GM10248 (cell line): ENCODE measurements around the gene TWIST2.

Experiments
- CTCF ChIA-PET: fragments of 300-600 bp; sonication (Branson Sonifier 250); formaldehyde crosslinking; extraction: SDS; loops from one replicate; lab custom pipeline; 2021; ENCODE audit warnings: antibody characterized with exemption; lab: Yijun Ruan, JAX
- POLR2A ChIA-PET: fragments of 350-650 bp; sonication (Branson Sonifier 250); formaldehyde crosslinking; extraction: SDS; loops from one replicate; lab custom pipeline; 2020; ENCODE audit warnings: antibody characterized with exemption; lab: Yijun Ruan, JAX
- DNase-seq: peaks from one replicate; pipeline ENCODE4 v3.0.0; 2012; ENCODE audit errors: extremely low spot score
- TF ChIP-seq, protein P1 (sequence below): IDR thresholded peaks from 2 replicates; pipeline ENCODE4 v1.5.1; 2012; ENCODE audit warnings: mild to moderate bottlenecking, low read depth; ENCODE audit errors: extremely low read depth, missing control alignments, control extremely low read depth

The TWIST2 gene

DNA sequence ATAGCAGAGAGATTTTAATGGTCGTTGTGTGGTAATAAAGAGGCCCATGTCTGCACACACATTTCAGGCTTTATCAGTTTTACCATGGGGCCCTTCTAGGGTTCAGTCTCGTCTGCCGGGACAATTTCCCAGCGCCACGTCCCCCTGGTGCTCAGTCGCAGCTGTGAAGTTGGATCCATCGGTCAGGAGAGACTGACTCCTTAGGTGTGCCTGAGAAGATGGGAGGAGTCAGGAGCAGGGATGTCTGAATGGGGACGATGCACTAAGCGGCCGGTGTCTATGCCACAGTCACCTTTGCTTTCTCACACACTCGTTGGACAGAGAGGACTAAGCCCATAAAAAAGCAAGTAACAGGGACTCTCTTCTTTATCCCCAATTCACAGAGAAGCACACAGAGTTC, 71.4 kb downstream of the TWIST2 start:
- TF ChIP-seq, protein P1, sequence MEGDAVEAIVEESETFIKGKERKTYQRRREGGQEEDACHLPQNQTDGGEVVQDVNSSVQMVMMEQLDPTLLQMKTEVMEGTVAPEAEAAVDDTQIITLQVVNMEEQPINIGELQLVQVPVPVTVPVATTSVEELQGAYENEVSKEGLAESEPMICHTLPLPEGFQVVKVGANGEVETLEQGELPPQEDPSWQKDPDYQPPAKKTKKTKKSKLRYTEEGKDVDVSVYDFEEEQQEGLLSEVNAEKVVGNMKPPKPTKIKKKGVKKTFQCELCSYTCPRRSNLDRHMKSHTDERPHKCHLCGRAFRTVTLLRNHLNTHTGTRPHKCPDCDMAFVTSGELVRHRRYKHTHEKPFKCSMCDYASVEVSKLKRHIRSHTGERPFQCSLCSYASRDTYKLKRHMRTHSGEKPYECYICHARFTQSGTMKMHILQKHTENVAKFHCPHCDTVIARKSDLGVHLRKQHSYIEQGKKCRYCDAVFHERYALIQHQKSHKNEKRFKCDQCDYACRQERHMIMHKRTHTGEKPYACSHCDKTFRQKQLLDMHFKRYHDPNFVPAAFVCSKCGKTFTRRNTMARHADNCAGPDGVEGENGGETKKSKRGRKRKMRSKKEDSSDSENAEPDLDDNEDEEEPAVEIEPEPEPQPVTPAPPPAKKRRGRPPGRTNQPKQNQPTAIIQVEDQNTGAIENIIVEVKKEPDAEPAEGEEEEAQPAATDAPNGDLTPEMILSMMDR = no peak
- ChIA-PET CTCF (no interaction called here), POLR2A (no interaction called here)
- DNase-seq = no peak

DNA sequence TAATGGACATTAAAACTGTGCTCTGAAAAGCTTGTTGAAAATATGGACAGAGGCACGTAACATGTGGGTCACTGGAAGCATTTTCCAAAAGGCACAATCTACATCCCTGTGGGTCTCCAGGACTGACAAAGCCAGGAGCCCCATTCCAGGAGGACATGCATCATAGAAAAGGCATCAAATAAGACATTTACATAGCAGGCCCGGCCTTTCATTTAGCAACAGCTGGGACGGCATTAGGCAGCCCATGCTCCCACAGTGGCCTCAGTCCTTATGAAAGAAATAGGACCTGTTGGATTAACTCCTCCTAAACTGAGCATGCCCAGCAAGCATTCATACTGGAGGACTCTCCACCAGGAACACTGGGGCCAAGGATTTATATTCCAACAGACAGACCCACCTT, 72.2 kb downstream of the TWIST2 start:
- DNase-seq = no peak
- ChIA-PET CTCF (no interaction called here), POLR2A (no interaction called here)
- TF ChIP-seq, protein P1 = no peak

DNA sequence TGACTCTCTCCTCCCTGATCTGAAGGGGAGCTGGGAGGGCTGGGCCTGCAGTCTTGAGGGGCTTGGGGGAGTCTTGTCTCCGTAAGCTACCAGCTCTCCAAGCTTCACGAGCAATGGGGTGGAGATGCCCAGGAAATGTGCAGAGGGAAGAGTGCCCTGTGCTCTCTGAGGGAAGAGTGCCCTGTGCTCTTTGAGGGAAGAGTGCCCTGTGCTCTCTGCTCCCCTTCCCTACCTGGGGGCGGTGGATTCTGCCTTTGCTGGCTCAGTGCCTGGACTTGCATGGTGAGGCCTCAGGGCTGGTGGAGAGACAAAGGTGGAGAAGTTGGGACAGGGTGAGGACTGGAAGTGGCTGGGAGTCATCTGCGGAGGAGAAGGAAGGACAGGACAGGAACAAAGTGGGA, 72.7 kb downstream of the TWIST2 start:
- no peak for DNase-seq
- ChIA-PET POLR2A (no interaction called here), CTCF (no interaction called here)
- TF ChIP-seq, protein P1 = no peak

DNA sequence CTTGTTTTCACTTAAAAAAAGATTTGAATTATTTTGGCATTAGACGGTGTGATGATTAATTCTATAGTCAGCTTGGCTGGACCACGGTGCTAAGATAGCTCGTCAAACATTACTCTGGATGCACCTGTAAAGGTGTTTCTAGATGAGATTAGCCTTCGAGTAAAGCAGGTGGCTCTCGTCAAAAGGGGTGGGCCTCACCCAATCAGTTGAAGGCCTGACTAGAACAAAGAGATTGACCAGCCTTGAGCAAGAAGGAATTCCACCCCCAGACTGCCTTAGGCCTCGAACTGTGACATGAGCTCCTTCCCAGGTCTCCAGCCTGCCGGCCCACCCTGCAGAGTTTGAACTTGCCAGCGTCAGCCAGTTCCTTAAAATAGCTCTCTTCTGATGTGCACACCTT, 73.4 kb downstream of the TWIST2 start:
- ChIA-PET CTCF (no interaction called here), POLR2A (no interaction called here)
- TF ChIP-seq, protein P1 = no peak
- no peak for DNase-seq

DNA sequence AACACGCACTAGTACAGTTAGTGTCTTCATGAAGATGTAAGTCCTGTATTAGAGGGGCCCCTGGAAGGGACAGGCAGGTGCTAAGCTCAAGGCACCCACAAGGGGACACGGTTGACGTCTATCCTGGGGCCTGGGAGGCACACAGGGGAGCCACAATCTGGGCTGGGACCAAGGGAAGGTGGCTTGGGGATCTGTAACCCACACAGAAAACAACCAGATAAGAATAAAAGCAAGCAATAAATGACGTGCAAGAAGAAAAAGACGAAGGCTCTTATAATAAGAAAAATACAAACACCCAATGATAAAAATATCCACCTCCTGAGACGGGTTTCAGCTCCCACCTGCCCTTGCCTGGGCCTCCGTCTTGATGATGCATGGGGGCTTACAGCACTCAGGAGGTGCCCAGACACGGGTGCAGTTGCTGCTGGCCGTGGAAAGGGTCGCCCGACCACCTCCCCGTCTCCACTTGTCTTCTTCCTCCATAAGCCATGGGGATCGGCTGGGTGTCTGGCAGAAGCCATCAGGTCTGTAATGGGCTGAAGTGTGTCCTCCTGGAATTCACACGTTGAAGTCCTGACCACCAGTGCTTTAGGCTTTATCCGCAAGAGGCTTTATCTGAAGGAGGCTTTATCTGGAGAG, 73.9 kb downstream of the TWIST2 start:
- ChIA-PET CTCF (no interaction called here), POLR2A (no interaction called here)
- DNase-seq = no peak
- TF ChIP-seq, protein P1 = no peak

DNA sequence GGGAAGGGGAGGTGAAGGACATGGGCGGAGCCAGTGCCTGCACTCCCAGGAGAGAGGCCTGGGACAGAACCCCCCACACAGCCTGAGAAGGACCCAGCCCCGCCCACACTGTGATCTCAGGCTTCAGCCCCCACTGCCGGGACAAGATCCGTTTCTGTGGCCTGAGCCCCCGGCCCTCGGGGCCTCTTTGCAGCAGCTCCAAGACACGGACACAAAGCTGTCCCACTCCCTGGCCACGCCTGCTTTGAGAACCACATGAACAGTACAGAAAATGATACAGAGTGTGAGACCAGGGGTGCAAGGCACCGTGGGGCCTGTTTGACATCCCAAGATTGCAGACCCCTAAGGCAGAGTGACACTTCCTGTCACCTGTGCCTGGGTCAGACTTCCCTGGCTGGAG, 74.5 kb downstream of the TWIST2 start:
- no peak for DNase-seq
- POLR2A ChIA-PET = no interaction called here
- CTCF ChIA-PET = no interaction called here
- TF ChIP-seq, protein P1 = no peak
